ENCODE measurements around the gene TRIOBP. TPM values are rescaled to one million over a fixed set of nuclear protein-coding genes. Genes with fewer than 3 reads are reported as not detected.

TRIOBP gene
- total RNA-seq (2021) (28.7 and 35.1 TPM in 2 replicates), Bru-seq, nascent RNA (percentile 52 among the genes with signal in this experiment), BruChase-seq, experiment 1, labeled RNA remaining after a 2-hour chase (percentile 52 among the genes with signal in this experiment), BruChase-seq, experiment 2, labeled RNA remaining after a 6-hour chase (percentile 58 among the genes with signal in this experiment)
- long read RNA-seq, transcript TRIOBP-205 (8 exons, 2,125 nt), result minor isoform, 13 of 110 reads
- long read RNA-seq, transcript TRIOBP-203 (14 exons, 2,324 nt), result major isoform, 55 of 110 reads
- long read RNA-seq, partial matches to known transcripts, result 16 of 110 reads
- long read RNA-seq, other reads (novel, unspliced or antisense), result 26 of 110 reads

DNA sequence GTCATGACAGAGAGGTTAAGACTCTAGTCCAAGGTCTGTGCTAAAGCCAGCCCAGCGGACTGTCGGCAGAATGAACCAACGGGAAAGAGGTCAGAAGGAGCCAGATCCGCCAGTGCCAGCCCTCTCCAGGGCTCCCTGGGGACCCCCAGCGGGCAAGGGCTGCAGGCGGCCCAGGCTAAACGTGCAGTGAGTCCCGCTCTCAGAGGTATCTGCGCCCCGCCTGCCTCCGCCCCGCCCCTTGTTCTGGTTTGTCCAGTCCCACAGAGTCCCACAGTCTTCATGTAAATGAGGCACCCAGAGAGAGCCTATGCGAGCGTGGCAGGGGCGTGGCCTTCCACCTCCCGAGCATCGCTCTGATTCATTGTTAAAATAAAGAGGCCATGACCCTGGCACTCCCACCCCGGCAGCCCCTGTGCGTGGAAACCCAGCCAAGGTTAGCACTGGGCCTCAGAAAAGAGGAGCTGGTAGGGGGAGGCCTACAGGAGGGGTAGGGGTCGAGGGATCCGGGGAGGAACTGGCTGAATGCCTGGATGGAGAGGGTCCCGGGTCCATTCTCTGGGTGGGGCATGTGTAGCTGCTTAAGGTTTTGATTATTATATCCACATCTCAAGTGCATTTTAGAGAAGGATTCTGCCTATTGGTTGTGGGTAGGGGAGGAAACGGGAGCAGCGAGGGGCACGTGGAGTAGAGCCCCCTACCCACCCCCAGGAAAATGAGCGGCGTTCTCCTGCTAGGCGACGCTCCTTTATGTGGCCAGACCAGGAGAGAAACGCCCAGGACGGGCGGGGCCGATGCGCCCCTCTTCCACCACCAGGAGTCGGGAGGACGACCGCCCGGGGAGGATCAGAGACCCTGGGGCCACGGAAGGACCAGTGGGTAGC lies at the start of gene TRIOBP:
Gene TRIOBP, plus strand, starts transcription at position 392 of the 881 bp plus-strand sequence. CDS start 4,318 bp downstream, outside the sequence.
- intact Hi-C loops (cut with micrococcal nuclease; ENCODE audit: unreplicated experiment), result no loop called here
- BruUV-seq (replicated peaks), result no TSS peak
- no peak within 1 kb of the TSS for H3K27ac ChIP-seq (ENCODE audit: low read depth, low read length, poor library complexity, severe bottlenecking)
- ChIA-PET POLR2A (ENCODE audit: low non-redundant PET) (no interaction called here), CTCF (interaction anchor here (0.7 to 1.1 kb wide), 3 partner anchors 105 to 761 kb away, joined by 3 to 4 read pairs (median 3); no protein-coding TSS in a partner anchor)
- peak; percentile 98 for DNase-seq (ENCODE audit: low spot score)
- TF ChIP-seq EZH2 (IDR thresholded peaks at IDR 0.05; ENCODE audit: borderline replicate concordance, low read depth, low read length, poor library complexity, severe bottlenecking) (no peak), CTCF (conservative IDR thresholded peaks at IDR 0.05; ENCODE audit: low read depth, low read length) (peak; percentile 56)
- peaks cover 5% of the 10 kb centered on the region for H3K4me1 ChIP-seq (ENCODE audit: insufficient read depth, low read length, poor library complexity, severe bottlenecking)
- H3K9me3 ChIP-seq (ENCODE audit: low read depth, low read length, poor library complexity, severe bottlenecking), result no peaks in the 10 kb centered on the region
- peak within 1 kb of the TSS; percentile 39 for H3K4me3 ChIP-seq (ENCODE audit: low read depth, low read length, poor library complexity, severe bottlenecking)
- H3K36me3 ChIP-seq (ENCODE audit: insufficient read depth, low read length, poor library complexity, severe bottlenecking), result peaks cover under 1% of the 10 kb centered on the region
- no peaks in the 10 kb centered on the region for H3K27me3 ChIP-seq (replicated peaks; ENCODE audit: insufficient read depth, low read depth, low read length, poor library complexity)

GRCh38 chr22:37647317-37647716 lies 49.5 kb upstream of the TRIOBP start:
- no TSS peak for BruUV-seq (replicated peaks)
- TF ChIP-seq EZH2 (IDR thresholded peaks at IDR 0.05; ENCODE audit: borderline replicate concordance, low read depth, low read length, poor library complexity, severe bottlenecking), result no peak
- no peak for TF ChIP-seq CTCF (conservative IDR thresholded peaks at IDR 0.05; ENCODE audit: low read depth, low read length)
- Histone ChIP-seq H3K27ac (ENCODE audit: low read depth, low read length, poor library complexity, severe bottlenecking) (no peak overlapping the region), H3K4me1 (ENCODE audit: insufficient read depth, low read length, poor library complexity, severe bottlenecking) (peaks cover 13% of the 10 kb centered on the region), H3K9me3 (ENCODE audit: low read depth, low read length, poor library complexity, severe bottlenecking) (no peaks in the 10 kb centered on the region), H3K4me3 (ENCODE audit: low read depth, low read length, poor library complexity, severe bottlenecking) (no peak overlapping the region), H3K36me3 (ENCODE audit: insufficient read depth, low read length, poor library complexity, severe bottlenecking) (peaks cover 3% of the 10 kb centered on the region), H3K27me3 (replicated peaks; ENCODE audit: insufficient read depth, low read depth, low read length, poor library complexity) (no peaks in the 10 kb centered on the region)
- intact Hi-C loops (cut with micrococcal nuclease; ENCODE audit: unreplicated experiment), result no loop called here
- DNase-seq (ENCODE audit: low spot score), result no peak
- POLR2A ChIA-PET (ENCODE audit: low non-redundant PET), result interaction anchor here (0.7 kb wide), 1 partner anchor 8 kb away, joined by 9 read pairs; no protein-coding TSS in a partner anchor
- CTCF ChIA-PET, result no interaction called here

DNA sequence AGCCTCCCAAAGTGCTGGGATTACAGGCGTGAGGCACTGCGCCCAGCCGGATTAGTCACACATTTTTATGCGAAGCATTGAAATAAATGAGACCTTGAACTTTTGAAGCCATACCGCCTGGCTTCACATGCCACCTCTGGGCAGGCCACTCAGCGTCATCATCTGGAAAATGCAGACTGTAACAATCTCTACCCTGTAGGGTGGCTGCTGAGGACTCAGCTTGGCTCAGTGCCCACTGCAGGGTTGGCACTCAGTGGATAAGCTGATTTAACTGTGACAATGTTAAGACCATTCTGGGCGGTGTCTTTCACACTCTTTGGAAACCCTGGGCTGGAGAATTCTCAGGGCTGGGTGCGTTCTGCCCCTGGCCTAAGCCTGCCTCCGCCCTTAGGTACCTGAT lies 48.9 kb upstream of the TRIOBP start:
- ChIA-PET CTCF (no interaction called here), POLR2A (ENCODE audit: low non-redundant PET) (interaction anchor here (0.5 to 0.7 kb wide), 2 partner anchors 7 to 31 kb away, joined by 8 to 9 read pairs; no protein-coding TSS in a partner anchor)
- Histone ChIP-seq H3K4me3 (ENCODE audit: low read depth, low read length, poor library complexity, severe bottlenecking) (no peak overlapping the region), H3K27me3 (replicated peaks; ENCODE audit: insufficient read depth, low read depth, low read length, poor library complexity) (no peaks in the 10 kb centered on the region), H3K4me1 (ENCODE audit: insufficient read depth, low read length, poor library complexity, severe bottlenecking) (peaks cover 13% of the 10 kb centered on the region), H3K9me3 (ENCODE audit: low read depth, low read length, poor library complexity, severe bottlenecking) (no peaks in the 10 kb centered on the region), H3K36me3 (ENCODE audit: insufficient read depth, low read length, poor library complexity, severe bottlenecking) (peaks cover 3% of the 10 kb centered on the region), H3K27ac (ENCODE audit: low read depth, low read length, poor library complexity, severe bottlenecking) (peak overlapping the region; percentile 50)
- no peak for TF ChIP-seq CTCF (conservative IDR thresholded peaks at IDR 0.05; ENCODE audit: low read depth, low read length)
- TF ChIP-seq EZH2 (IDR thresholded peaks at IDR 0.05; ENCODE audit: borderline replicate concordance, low read depth, low read length, poor library complexity, severe bottlenecking), result no peak
- intact Hi-C loops (cut with micrococcal nuclease; ENCODE audit: unreplicated experiment), result no loop called here
- peak; percentile 91 for DNase-seq (ENCODE audit: low spot score)
- BruUV-seq (replicated peaks), result no TSS peak
